Gastroesophageal sphincter (tissue), 3 donors: Measurements from ENCODE around the gene DPF3.

Experiments used
- CTCF ChIP-seq, 4 experiments: fragments of 200-600 bp in 2 of 4; fragments of 450-650 bp in 2 of 4; sonication (generic) in 1 of 4; IDR thresholded peaks; one replicate each; pipeline ENCODE4 v1.5.1; 2017 to 2019; ENCODE audit warnings: antibody characterized with exemption in 4 of 4, mild to moderate bottlenecking in 2 of 4, moderate library complexity in 2 of 4
- EP300 ChIP-seq: sonication (generic); formaldehyde crosslinking; IDR thresholded peaks from one replicate; pipeline ENCODE4 v1.6.1; 2017; ENCODE audit warnings: antibody characterized with exemption, mild to moderate bottlenecking
- POLR2A ChIP-seq, 2 donors: fragments of 450-650 bp; IDR thresholded peaks; one replicate each; pipeline ENCODE4 v1.6.1; 2017; ENCODE audit warnings: antibody characterized with exemption in 2 of 2, mild to moderate bottlenecking in 2 of 2, moderate library complexity in 1 of 2
- POLR2AphosphoS5 ChIP-seq: sonication (generic); formaldehyde crosslinking; IDR thresholded peaks from one replicate; pipeline ENCODE4 v1.6.1; 2017; ENCODE audit warnings: antibody characterized with exemption

- TF ChIP-seq CTCF (IDR thresholded peaks at IDR 0.05) (no peak), EP300 (no peak), POLR2A (IDR thresholded peaks at IDR 0.05) (no peak), POLR2AphosphoS5 (no peak)
Measured at GRCh38 chr14:72679141-72679535, 214.8 kb downstream of the DPF3 start.
